DOHH2 (cell line): Measurements from ENCODE around the gene CSF2RB.

Source experiments
- H3F3A ChIP-seq: fragments of 200-600 bp; sonication (generic), shearing (Covaris generic); 2 replicates; pipeline ENCODE4 v1.6.0; 2016; ENCODE audit warnings: antibody characterized with exemption, mild to moderate bottlenecking; ENCODE audit not compliant: control insufficient read depth, insufficient read depth
- H3K27ac ChIP-seq: fragments of 200-600 bp; sonication (generic); 2 replicates; pipeline ENCODE4 v1.5.1; 2014; ENCODE audit warnings: low read depth, mild to moderate bottlenecking, low read length, moderate library complexity
- H3K27me3 ChIP-seq: fragments of 200-600 bp; sonication (generic); 2 replicates; pipeline ENCODE4 v1.6.1; 2014; ENCODE audit warnings: mild to moderate bottlenecking, low read length, mixed read lengths; ENCODE audit not compliant: control insufficient read depth
- H3K36me3 ChIP-seq: fragments of 200-600 bp; sonication (generic); 2 replicates; pipeline ENCODE4 v1.6.1; 2014; ENCODE audit warnings: mild to moderate bottlenecking, low read length, moderate library complexity, mixed read lengths; ENCODE audit not compliant: control insufficient read depth
- H3K4me1 ChIP-seq: fragments of 200-600 bp; sonication (generic); 2 replicates; pipeline ENCODE4 v1.6.1; 2014; ENCODE audit warnings: mild to moderate bottlenecking, low read length, mixed read lengths; ENCODE audit not compliant: control insufficient read depth
- H3K4me2 ChIP-seq: fragments of 200-600 bp; sonication (generic); 2 replicates; pipeline ENCODE4 v1.6.0; 2014; ENCODE audit warnings: mild to moderate bottlenecking, low read length, moderate library complexity
- H3K4me3 ChIP-seq: fragments of 200-600 bp; sonication (generic); 2 replicates; pipeline ENCODE4 v1.5.1; 2014; ENCODE audit warnings: mild to moderate bottlenecking, low read length, mixed read lengths
- H3K79me2 ChIP-seq: fragments of 200-600 bp; sonication (generic); 2 replicates; pipeline ENCODE4 v1.6.1; 2014; ENCODE audit warnings: mild to moderate bottlenecking, low read length, mixed read lengths; ENCODE audit not compliant: control insufficient read depth
- H3K9me2 ChIP-seq: fragments of 200-600 bp; sonication (generic); replicated peaks from 2 replicates; pipeline ENCODE4 v1.6.1; 2014; ENCODE audit warnings: mild to moderate bottlenecking, low read length, mixed read lengths; ENCODE audit not compliant: control insufficient read depth
- H3K9me3 ChIP-seq: fragments of 200-600 bp; sonication (generic); 2 replicates; pipeline ENCODE4 v1.6.1; 2014; ENCODE audit warnings: antibody characterized with exemption, low read length, mixed read lengths; ENCODE audit not compliant: control insufficient read depth, insufficient read depth
- H4K20me1 ChIP-seq: fragments of 200-600 bp; sonication (generic); 2 replicates; pipeline ENCODE4 v1.6.0; 2014; ENCODE audit warnings: low read depth, mild to moderate bottlenecking, antibody characterized with exemption, low read length, moderate library complexity; ENCODE audit not compliant: control insufficient read depth, insufficient read depth
- CTCF ChIP-seq: fragments of 200-600 bp; sonication (generic); IDR thresholded peaks from one replicate; pipeline ENCODE4 v1.5.1; 2014; ENCODE audit warnings: antibody characterized with exemption, mild to moderate bottlenecking, low read depth, low read length; ENCODE audit not compliant: poor library complexity, severe bottlenecking
- EZH2phosphoT487 ChIP-seq: fragments of 200-600 bp; sonication (generic); IDR thresholded peaks from 2 replicates; pipeline ENCODE4 v1.6.1; 2017; ENCODE audit warnings: borderline replicate concordance, mild to moderate bottlenecking, antibody characterized with exemption, low read length, moderate library complexity, mixed read lengths

CSF2RB gene

GRCh38 chr22:36865346-36865745, 48.1 kb upstream of the CSF2RB start:
- Histone ChIP-seq H3K4me1 (peaks cover 32% of the 10 kb centered on the region), H3K27ac (no peak overlapping the region), H3K79me2 (peaks cover 17% of the 10 kb centered on the region), H4K20me1 (no peaks in the 10 kb centered on the region), H3K9me3 (no peaks in the 10 kb centered on the region), H3K36me3 (peaks cover 50% of the 10 kb centered on the region), H3K27me3 (no peaks in the 10 kb centered on the region), H3F3A (peaks cover 16% of the 10 kb centered on the region), H3K4me3 (no peak overlapping the region), H3K9me2 (no peaks in the 10 kb centered on the region), H3K4me2 (no peak overlapping the region)
- TF ChIP-seq EZH2phosphoT487: no peak
- TF ChIP-seq CTCF: no peak

GRCh38 chr22:36867695-36868094, 45.7 kb upstream of the CSF2RB start:
- no peaks in the 10 kb centered on the region for H4K20me1 ChIP-seq
- no peak overlapping the region for H3K4me2 ChIP-seq
- no peaks in the 10 kb centered on the region; the same call in 1 of the 2 replicates for H3F3A ChIP-seq
- no peaks in the 10 kb centered on the region for H3K27me3 ChIP-seq
- peaks cover 8% of the 10 kb centered on the region for H3K79me2 ChIP-seq
- no peaks in the 10 kb centered on the region for H3K9me2 ChIP-seq
- H3K9me3 ChIP-seq: no peaks in the 10 kb centered on the region
- peaks cover 9% of the 10 kb centered on the region for H3K4me1 ChIP-seq
- H3K27ac ChIP-seq: no peak overlapping the region
- H3K36me3 ChIP-seq: peaks cover 72% of the 10 kb centered on the region
- no peak overlapping the region for H3K4me3 ChIP-seq
- no peak for TF ChIP-seq EZH2phosphoT487
- TF ChIP-seq CTCF: no peak

GRCh38 chr22:36868546-36869181, 44.8 kb upstream of the CSF2RB start:
- Histone ChIP-seq H4K20me1 (no peaks in the 10 kb centered on the region), H3K9me2 (no peaks in the 10 kb centered on the region), H3K4me1 (peaks cover under 1% of the 10 kb centered on the region), H3K36me3 (peaks cover 75% of the 10 kb centered on the region), H3F3A (no peaks in the 10 kb centered on the region), H3K79me2 (no peaks in the 10 kb centered on the region), H3K4me2 (no peak overlapping the region), H3K4me3 (no peak overlapping the region), H3K27me3 (no peaks in the 10 kb centered on the region), H3K9me3 (no peaks in the 10 kb centered on the region), H3K27ac (no peak overlapping the region)
- TF ChIP-seq EZH2phosphoT487 (no peak), CTCF (no peak)

GRCh38 chr22:36870250-36870649, 43.2 kb upstream of the CSF2RB start:
- Histone ChIP-seq H3K9me2 (no peaks in the 10 kb centered on the region), H3K4me3 (no peak overlapping the region), H3K27ac (no peak overlapping the region), H3K36me3 (peaks cover 74% of the 10 kb centered on the region), H4K20me1 (no peaks in the 10 kb centered on the region), H3K4me1 (peaks cover 3% of the 10 kb centered on the region; the same call in 1 of the 2 replicates), H3F3A (no peaks in the 10 kb centered on the region), H3K79me2 (no peaks in the 10 kb centered on the region), H3K4me2 (no peak overlapping the region), H3K27me3 (no peaks in the 10 kb centered on the region), H3K9me3 (no peaks in the 10 kb centered on the region)
- TF ChIP-seq CTCF (no peak), EZH2phosphoT487 (no peak)
